ENCODE measurements around the gene LITAFD. TPM values are rescaled to one million over a fixed set of nuclear protein-coding genes. Genes with fewer than 3 reads are reported as not detected.

Gene LITAFD
- total and polyA plus RNA-seq, 9 of the 15 experiments (the other 6 are each of a cell fraction or from before 2014, with no cell fraction given) = not detected

GRCh38 chr16:8923199-8923598, 41.0 kb downstream of the LITAFD start:
- CTCF ChIA-PET (ENCODE audit: low intra/inter-chr PET ratio) = no interaction called here
- peak in 1 of 4 experiments; percentile 7 for DNase-seq (ENCODE audit: extremely low read depth in 1 of 4, low spot score in 3 of 4)
- intact Hi-C loops (cut with micrococcal nuclease) = no loop called here
- POLR2A ChIA-PET = interaction anchor here (1.1 kb wide), 1 partner anchor 23 kb away, joined by 3 read pairs; no protein-coding TSS in a partner anchor
- no peak overlapping the region for H2AFZ ChIP-seq (ENCODE audit: low read depth, low read length)
- no peak overlapping the region for H3K9ac ChIP-seq (ENCODE audit: insufficient read depth in 1 of 2, low read depth in 2 of 2, low read length in 2 of 2)
- no peaks in the 10 kb centered on the region for H3K9me3 ChIP-seq (replicated peaks; ENCODE audit: control insufficient read depth, insufficient read depth, low read depth, low read length)
- H3K27ac ChIP-seq (ENCODE audit: extremely low read depth, low read depth, low read length) = no peak overlapping the region
- no peak overlapping the region for H3K4me2 ChIP-seq (ENCODE audit: insufficient read depth, low read length)
- no TSS peak for BruUV-seq (replicated peaks)
- TF ChIP-seq BCOR (IDR thresholded peaks at IDR 0.05) = no peak
- TF ChIP-seq THRB (CRISPR knock-in tag; conservative IDR thresholded peaks at IDR 0.05) = no peak
- TF ChIP-seq HMGN3 (IDR thresholded peaks at IDR 0.05; ENCODE audit: borderline replicate concordance, extremely low read depth, insufficient read length, low read depth, low read length) = no peak
- TF ChIP-seq, protein P1, sequence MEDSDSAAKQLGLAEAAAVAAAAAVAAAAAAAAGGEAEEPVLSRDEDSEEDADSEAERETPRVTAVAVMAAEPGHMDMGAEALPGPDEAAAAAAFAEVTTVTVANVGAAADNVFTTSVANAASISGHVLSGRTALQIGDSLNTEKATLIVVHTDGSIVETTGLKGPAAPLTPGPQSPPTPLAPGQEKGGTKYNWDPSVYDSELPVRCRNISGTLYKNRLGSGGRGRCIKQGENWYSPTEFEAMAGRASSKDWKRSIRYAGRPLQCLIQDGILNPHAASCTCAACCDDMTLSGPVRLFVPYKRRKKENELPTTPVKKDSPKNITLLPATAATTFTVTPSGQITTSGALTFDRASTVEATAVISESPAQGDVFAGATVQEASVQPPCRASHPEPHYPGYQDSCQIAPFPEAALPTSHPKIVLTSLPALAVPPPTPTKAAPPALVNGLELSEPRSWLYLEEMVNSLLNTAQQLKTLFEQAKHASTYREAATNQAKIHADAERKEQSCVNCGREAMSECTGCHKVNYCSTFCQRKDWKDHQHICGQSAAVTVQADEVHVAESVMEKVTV (CRISPR knock-in tag; IDR thresholded peaks at IDR 0.05) = no peak
- no peak for TF ChIP-seq GABPB2 (CRISPR knock-in tag; conservative IDR thresholded peaks at IDR 0.05)
- TF ChIP-seq ZFP36 (IDR thresholded peaks at IDR 0.05; ENCODE audit: low read depth, low read length, partially characterized antibody) = no peak
- no peak for TF ChIP-seq PREB (CRISPR knock-in tag; IDR thresholded peaks at IDR 0.05)
- no peak for TF ChIP-seq ZBTB1 (CRISPR knock-in tag; IDR thresholded peaks at IDR 0.05; ENCODE audit: borderline replicate concordance, low read depth)
- TF ChIP-seq PHTF2 (CRISPR knock-in tag; IDR thresholded peaks at IDR 0.05) = no peak
- no peak for TF ChIP-seq TCF15 (CRISPR knock-in tag; IDR thresholded peaks at IDR 0.05)
- TF ChIP-seq SAP30 (IDR thresholded peaks at IDR 0.05; ENCODE audit: borderline replicate concordance, insufficient read depth, low read depth, low read length, poor library complexity, severe bottlenecking) = no peak
- TF ChIP-seq SRF (CRISPR knock-in tag; IDR thresholded peaks at IDR 0.05) = no peak
- peaks cover 87% of the 10 kb centered on the region for H3K36me3 ChIP-seq (ENCODE audit: control insufficient read depth, insufficient read depth, low read length)
- WGBS (ENCODE audit: insufficient coverage, low coverage, missing lambda C conversion rate) = 88% methylated on average over 10 of the region's 11 CpGs
- no peak for ATAC-seq
- no peak overlapping the region for H3K4me3 ChIP-seq
- H4K20me1 ChIP-seq (replicated peaks; ENCODE audit: control insufficient read depth, insufficient read depth, low read length) = peaks cover 20% of the 10 kb centered on the region
- peaks cover 38% of the 10 kb centered on the region for H3K79me2 ChIP-seq (ENCODE audit: control insufficient read depth, insufficient read depth, low read length)
- no peak for FAIRE-seq
- H3K27me3 ChIP-seq (ENCODE audit: control insufficient read depth in 2 of 2, insufficient read depth in 2 of 2, low read length in 2 of 2) = no peaks in the 10 kb centered on the region
- peaks cover 4% of the 10 kb centered on the region for H3K9me1 ChIP-seq (ENCODE audit: control insufficient read depth, insufficient read depth, low read length)
- in situ Hi-C loops (cut with MboI) = no loop called here
- peaks cover 0 to 10% of the 10 kb centered on the region in 2 experiments; a peak in 2 of 5 replicates for H3K4me1 ChIP-seq (replicated peaks in 1 of 2; ENCODE audit: control insufficient read depth in 2 of 2, insufficient read depth in 2 of 2, low read length in 2 of 2)
